ENCODE measurements around the gene APOL5.

The APOL5 gene

GRCh38 chr22:35684270-35684700, 33.4 kb upstream of the APOL5 start:
- TF ChIP-seq CTCF (conservative IDR thresholded peaks at IDR 0.05; ENCODE audit: low read depth, low read length): peak; percentile 78
- peak; percentile 85 for DNase-seq (ENCODE audit: low read depth)
- no peak overlapping the region for H3K4me3 ChIP-seq (ENCODE audit: low read depth, low read length)

DNA sequence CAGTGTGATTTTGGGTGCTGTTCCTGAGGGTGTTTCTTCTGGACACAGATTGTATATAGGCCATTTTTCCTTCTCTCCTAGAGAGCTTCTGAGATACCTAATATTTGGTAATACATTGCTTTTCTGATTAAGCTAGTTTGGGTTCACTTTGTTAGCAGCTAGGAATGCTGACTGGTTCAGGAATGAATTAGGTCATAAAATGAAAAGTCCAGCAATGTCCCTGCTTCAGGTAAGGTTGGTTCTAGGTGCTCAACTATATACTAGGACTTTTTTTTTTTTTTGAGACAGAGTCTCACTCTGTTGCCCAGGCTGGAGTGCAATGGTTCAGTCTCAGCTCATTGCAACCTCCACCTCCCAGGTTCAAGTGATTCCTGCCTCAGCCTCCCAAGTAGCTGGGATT, 32.9 kb upstream of the APOL5 start:
- no peak for DNase-seq (ENCODE audit: low read depth)
- H3K4me3 ChIP-seq (ENCODE audit: low read depth, low read length): no peak overlapping the region
- TF ChIP-seq CTCF (conservative IDR thresholded peaks at IDR 0.05; ENCODE audit: low read depth, low read length): no peak

DNA sequence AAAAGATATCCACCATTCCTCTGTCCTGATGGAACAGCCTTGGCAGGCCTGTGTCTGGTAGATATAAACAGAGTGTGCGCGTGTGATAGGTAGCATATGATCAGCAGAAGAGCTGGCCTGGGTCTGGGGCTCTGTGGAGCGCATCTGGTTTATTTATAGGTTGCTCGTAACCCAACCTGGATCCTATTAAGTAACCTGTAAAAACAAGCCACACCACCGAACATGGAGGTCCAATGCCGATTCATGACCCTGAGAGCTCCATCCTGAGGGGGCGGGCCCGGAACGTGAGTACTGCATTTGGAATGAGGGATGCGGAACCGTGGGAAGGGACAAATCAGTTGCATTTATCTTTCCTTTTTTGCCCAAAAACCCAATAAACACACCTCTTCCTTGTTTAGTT, 31.9 kb upstream of the APOL5 start:
- no peak for DNase-seq (ENCODE audit: low read depth)
- no peak for TF ChIP-seq CTCF (conservative IDR thresholded peaks at IDR 0.05; ENCODE audit: low read depth, low read length)

DNA sequence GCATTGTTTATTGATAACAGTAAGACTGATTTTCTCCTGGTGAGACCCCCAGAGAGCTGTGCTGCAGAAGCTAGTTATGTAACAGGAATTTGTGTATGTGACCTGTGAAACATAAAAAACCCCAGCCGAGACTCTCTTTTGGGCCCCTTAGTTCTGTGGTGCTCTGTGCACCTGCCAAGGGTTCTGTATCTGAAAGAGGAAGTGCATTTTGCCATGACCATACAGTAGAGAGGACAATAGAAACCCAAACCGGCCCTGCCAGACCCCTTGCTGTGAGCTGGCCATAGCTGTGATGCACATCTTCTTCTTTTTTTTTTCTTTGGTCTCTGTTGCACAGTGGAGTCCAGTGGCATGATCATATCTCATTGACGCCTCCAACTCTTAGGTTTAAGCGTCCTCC, 31.4 kb upstream of the APOL5 start:
- TF ChIP-seq CTCF (conservative IDR thresholded peaks at IDR 0.05; ENCODE audit: low read depth, low read length): no peak
- no peak for DNase-seq (ENCODE audit: low read depth)
- H3K4me3 ChIP-seq (ENCODE audit: low read depth, low read length): no peak overlapping the region

More for the DNA sequence above, 31.9 kb upstream of the APOL5 start:
- H3K4me3 ChIP-seq (ENCODE audit: low read depth, low read length): no peak overlapping the region

GRCh38 chr22:35687461-35687860, 30.2 kb upstream of the APOL5 start:
- TF ChIP-seq CTCF (conservative IDR thresholded peaks at IDR 0.05; ENCODE audit: low read depth, low read length): no peak
- no peak overlapping the region for H3K4me3 ChIP-seq (ENCODE audit: low read depth, low read length)
- DNase-seq (ENCODE audit: low read depth): no peak

GRCh38 chr22:35688913-35689675, 28.6 kb upstream of the APOL5 start:
- TF ChIP-seq CTCF (conservative IDR thresholded peaks at IDR 0.05; ENCODE audit: low read depth, low read length): no peak
- no peak for DNase-seq (ENCODE audit: low read depth)
- no peak overlapping the region for H3K4me3 ChIP-seq (ENCODE audit: low read depth, low read length)

- DNase-seq (ENCODE audit: low read depth): no peak
- no peak for TF ChIP-seq CTCF (conservative IDR thresholded peaks at IDR 0.05; ENCODE audit: low read depth, low read length)
Observed at GRCh38 chr22:35690001-35690400, 27.7 kb upstream of the APOL5 start.

More at GRCh38 chr22:35690001-35690400, 27.7 kb upstream of the APOL5 start:
- no peak overlapping the region for H3K4me3 ChIP-seq (ENCODE audit: low read depth, low read length)
